Esophagus muscularis mucosa (tissue), 4 donors: ENCODE results near the gene SLC35F2.

Experiments
- EP300 ChIP-seq: sonication (generic); formaldehyde crosslinking; IDR thresholded peaks from one replicate; pipeline ENCODE4 v1.6.1; 2017; ENCODE audit warnings: antibody characterized with exemption
- POLR2A ChIP-seq: fragments of 450-650 bp; IDR thresholded peaks from one replicate; pipeline ENCODE4 v1.6.1; 2017; ENCODE audit warnings: antibody characterized with exemption, moderate library complexity, mild to moderate bottlenecking, low read depth
- POLR2AphosphoS5 ChIP-seq, 2 donors: sonication (generic); formaldehyde crosslinking; IDR thresholded peaks; one replicate each; pipeline ENCODE4 v1.6.1; 2017; ENCODE audit warnings: antibody characterized with exemption in 2 of 2
- TF ChIP-seq, protein P1 (sequence below), 3 experiments: fragments of 200-600 bp in 2 of 3; fragments of 450-650 bp in 1 of 3; sonication (generic) in 2 of 3; IDR thresholded peaks; one replicate each; pipeline ENCODE4 v1.5.1; 2017 to 2019; ENCODE audit warnings: antibody characterized with exemption in 3 of 3, mild to moderate bottlenecking in 2 of 3, moderate library complexity in 1 of 3

DNA sequence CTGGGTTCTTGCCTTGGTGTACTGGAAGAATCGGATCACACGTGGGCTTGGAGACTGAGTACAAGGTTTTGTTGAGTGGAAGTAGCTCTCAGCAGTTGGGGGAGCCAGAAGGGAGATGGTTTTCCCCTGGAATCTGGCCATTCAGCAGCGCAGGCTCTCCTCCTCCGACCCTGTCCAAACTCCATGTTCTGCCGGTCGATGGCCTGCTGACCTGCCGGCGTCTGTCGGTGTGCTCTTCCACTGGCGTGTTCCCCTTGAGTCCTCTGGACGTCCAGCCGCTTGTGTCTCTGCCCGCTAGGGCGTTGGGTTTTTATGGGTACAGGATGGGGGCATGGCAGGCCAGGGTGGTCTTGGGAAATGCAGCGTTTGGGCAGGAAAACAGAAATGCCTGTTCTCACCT, 108.3 kb downstream of the SLC35F2 start:
- TF ChIP-seq POLR2A (no peak), EP300 (no peak), POLR2AphosphoS5 (IDR thresholded peaks at IDR 0.05) (no peak)
- TF ChIP-seq, protein P1, sequence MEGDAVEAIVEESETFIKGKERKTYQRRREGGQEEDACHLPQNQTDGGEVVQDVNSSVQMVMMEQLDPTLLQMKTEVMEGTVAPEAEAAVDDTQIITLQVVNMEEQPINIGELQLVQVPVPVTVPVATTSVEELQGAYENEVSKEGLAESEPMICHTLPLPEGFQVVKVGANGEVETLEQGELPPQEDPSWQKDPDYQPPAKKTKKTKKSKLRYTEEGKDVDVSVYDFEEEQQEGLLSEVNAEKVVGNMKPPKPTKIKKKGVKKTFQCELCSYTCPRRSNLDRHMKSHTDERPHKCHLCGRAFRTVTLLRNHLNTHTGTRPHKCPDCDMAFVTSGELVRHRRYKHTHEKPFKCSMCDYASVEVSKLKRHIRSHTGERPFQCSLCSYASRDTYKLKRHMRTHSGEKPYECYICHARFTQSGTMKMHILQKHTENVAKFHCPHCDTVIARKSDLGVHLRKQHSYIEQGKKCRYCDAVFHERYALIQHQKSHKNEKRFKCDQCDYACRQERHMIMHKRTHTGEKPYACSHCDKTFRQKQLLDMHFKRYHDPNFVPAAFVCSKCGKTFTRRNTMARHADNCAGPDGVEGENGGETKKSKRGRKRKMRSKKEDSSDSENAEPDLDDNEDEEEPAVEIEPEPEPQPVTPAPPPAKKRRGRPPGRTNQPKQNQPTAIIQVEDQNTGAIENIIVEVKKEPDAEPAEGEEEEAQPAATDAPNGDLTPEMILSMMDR (IDR thresholded peaks at IDR 0.05), result no peak
